D341Med (cell line): ENCODE measurements around the gene ARHGAP5.

Experiments used
- DNase-seq: peaks from one replicate; pipeline ENCODE4 v3.0.0; 2012; ENCODE audit warnings: low spot score

ARHGAP5 gene

GRCh38 chr14:32075672-32076277 is 1.3 kb upstream of the ARHGAP5 start:
- peak; percentile 67 for DNase-seq

- DNase-seq, result peak; percentile 95
These were observed 625 bp upstream of the ARHGAP5 start for GRCh38 chr14:32076278-32077080.

GRCh38 chr14:32078023-32078857 is 1.1 kb downstream of the ARHGAP5 start:
- peak; percentile 52 for DNase-seq

GRCh38 chr14:32078858-32079216 is 1.7 kb downstream of the ARHGAP5 start:
- no peak for DNase-seq

- DNase-seq, result no peak
These were observed 2.2 kb downstream of the ARHGAP5 start for GRCh38 chr14:32079264-32079663.

GRCh38 chr14:32080001-32080510 is 3.0 kb downstream of the ARHGAP5 start:
- no peak for DNase-seq

- peak; percentile 32 for DNase-seq
These were observed 4.8 kb downstream of the ARHGAP5 start for GRCh38 chr14:32081901-32082300.

- DNase-seq, result no peak
These were observed 6.2 kb downstream of the ARHGAP5 start for GRCh38 chr14:32083315-32083624.

GRCh38 chr14:32083789-32084188 is 6.7 kb downstream of the ARHGAP5 start:
- DNase-seq, result no peak

GRCh38 chr14:32085182-32085844 is 8.2 kb downstream of the ARHGAP5 start:
- no peak for DNase-seq

GRCh38 chr14:32085845-32086383 is 8.8 kb downstream of the ARHGAP5 start:
- no peak for DNase-seq

GRCh38 chr14:32087173-32087861 is 10.2 kb downstream of the ARHGAP5 start:
- DNase-seq, result no peak

GRCh38 chr14:32087907-32088306 is 10.8 kb downstream of the ARHGAP5 start:
- DNase-seq, result no peak

GRCh38 chr14:32090686-32091085 is 13.6 kb downstream of the ARHGAP5 start:
- DNase-seq, result no peak

GRCh38 chr14:32099473-32099872 is 22.4 kb downstream of the ARHGAP5 start:
- no peak for DNase-seq

- DNase-seq, result no peak
These were observed 23.1 kb downstream of the ARHGAP5 start for GRCh38 chr14:32100175-32100574.

GRCh38 chr14:32102152-32102787 is 25.2 kb downstream of the ARHGAP5 start:
- DNase-seq, result no peak

- DNase-seq, result no peak
These were observed 25.9 kb downstream of the ARHGAP5 start for GRCh38 chr14:32102968-32103367.

- DNase-seq, result no peak
These were observed 27.2 kb downstream of the ARHGAP5 start for GRCh38 chr14:32104308-32104707.

GRCh38 chr14:32104803-32105202 is 27.7 kb downstream of the ARHGAP5 start:
- no peak for DNase-seq
